Measurements from ENCODE around the gene YWHAG. TPM values are rescaled to one million over a fixed set of nuclear protein-coding genes. Genes with fewer than 3 reads are reported as not detected.

Gene YWHAG
- total and polyA plus RNA-seq, 2 of the 13 experiments (the other 11 are each of a cell fraction or from before 2014, with no cell fraction given), result 36.9 to 67.5 TPM

DNA sequence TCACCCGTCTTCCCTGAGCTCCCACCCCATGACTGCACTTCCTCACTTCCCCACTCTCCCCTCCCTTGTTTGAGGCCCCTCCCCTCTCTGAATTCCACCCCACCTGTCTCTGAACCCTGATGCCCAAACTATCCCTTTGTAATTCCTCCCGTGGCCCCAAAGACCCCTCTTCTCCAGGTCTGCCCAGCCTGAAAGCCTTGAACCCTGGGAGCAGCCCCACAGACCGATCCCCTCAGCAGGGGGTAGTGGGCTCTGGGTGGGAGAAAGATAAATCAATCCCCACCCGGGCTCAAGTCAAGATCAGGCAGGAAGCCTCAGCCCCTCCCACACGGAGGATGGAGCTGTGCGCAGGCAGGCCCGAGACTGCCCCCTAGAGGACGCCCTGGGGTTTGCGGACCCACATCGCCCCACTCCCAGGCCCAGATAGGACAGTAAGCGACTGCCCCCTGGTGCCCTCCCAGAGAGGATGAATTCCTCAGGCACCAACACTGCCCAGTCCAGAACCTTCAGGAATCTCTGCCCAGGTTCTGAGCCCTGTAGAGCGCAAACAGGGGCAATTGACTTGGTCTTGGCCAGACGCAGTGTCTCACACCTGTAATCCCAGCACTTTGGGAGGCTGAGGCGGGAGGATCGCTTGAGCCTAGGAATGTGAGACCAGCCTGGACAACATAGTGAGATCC, 44.6 kb downstream of the YWHAG start (continued):
- TF ChIP-seq YEATS4 (CRISPR knock-in tag; IDR thresholded peaks at IDR 0.05; ENCODE audit: borderline replicate concordance) (peak; percentile 44; the same call in 1 of the 2 replicates), ZNF232 (CRISPR knock-in tag; IDR thresholded peaks at IDR 0.05; ENCODE audit: borderline replicate concordance) (peak; percentile 69; the same call in 1 of the 2 replicates), NFIC (IDR thresholded peaks at IDR 0.05; ENCODE audit: low read length) (no peak), ZNF530 (CRISPR knock-in tag; IDR thresholded peaks at IDR 0.05; ENCODE audit: low read depth) (no peak), ZNF431 (CRISPR knock-in tag; IDR thresholded peaks at IDR 0.05; ENCODE audit: borderline replicate concordance, low read depth) (no peak), PCBP1 (IDR thresholded peaks at IDR 0.05; ENCODE audit: borderline replicate concordance, low read depth, low read length) (no peak), LCORL (IDR thresholded peaks at IDR 0.05) (no peak), LCORL (CRISPR knock-in tag; IDR thresholded peaks at IDR 0.05) (peak; percentile 94), SKI (IDR thresholded peaks at IDR 0.05; ENCODE audit: partially characterized antibody) (no peak), ETV5 (CRISPR knock-in tag; IDR thresholded peaks at IDR 0.05; ENCODE audit: borderline replicate concordance) (peak; percentile 74), NFKB2 (CRISPR knock-in tag; IDR thresholded peaks at IDR 0.05; ENCODE audit: borderline replicate concordance) (peak; percentile 76; the same call in 1 of the 2 replicates), ATM (IDR thresholded peaks at IDR 0.05; ENCODE audit: borderline replicate concordance) (no peak), NCOA1 (CRISPR knock-in tag; IDR thresholded peaks at IDR 0.05) (no peak), EHMT2 (IDR thresholded peaks at IDR 0.05; ENCODE audit: borderline replicate concordance, low read depth, low read length) (no peak), SSRP1 (CRISPR knock-in tag; IDR thresholded peaks at IDR 0.05) (no peak), MXI1 (IDR thresholded peaks at IDR 0.05; ENCODE audit: borderline replicate concordance, low read depth, low read length) (peak; percentile 67; the same call in 1 of the 3 replicates), TARDBP (CRISPR knock-in tag; IDR thresholded peaks at IDR 0.05) (peak; percentile 51; the same call in 1 of the 2 replicates), JUN (CRISPR knock-in tag; IDR thresholded peaks at IDR 0.05) (peak; percentile 33; the same call in 1 of the 2 replicates), TBX3 (IDR thresholded peaks at IDR 0.05; ENCODE audit: borderline replicate concordance) (no peak), ZNF703 (CRISPR knock-in tag; IDR thresholded peaks at IDR 0.05; ENCODE audit: borderline replicate concordance) (no peak), ZNF264 (CRISPR knock-in tag; IDR thresholded peaks at IDR 0.05) (0 out of 2 replicates have a peak, but pooled peaks have one; percentile 22)
- TF ChIP-seq, protein P1, sequence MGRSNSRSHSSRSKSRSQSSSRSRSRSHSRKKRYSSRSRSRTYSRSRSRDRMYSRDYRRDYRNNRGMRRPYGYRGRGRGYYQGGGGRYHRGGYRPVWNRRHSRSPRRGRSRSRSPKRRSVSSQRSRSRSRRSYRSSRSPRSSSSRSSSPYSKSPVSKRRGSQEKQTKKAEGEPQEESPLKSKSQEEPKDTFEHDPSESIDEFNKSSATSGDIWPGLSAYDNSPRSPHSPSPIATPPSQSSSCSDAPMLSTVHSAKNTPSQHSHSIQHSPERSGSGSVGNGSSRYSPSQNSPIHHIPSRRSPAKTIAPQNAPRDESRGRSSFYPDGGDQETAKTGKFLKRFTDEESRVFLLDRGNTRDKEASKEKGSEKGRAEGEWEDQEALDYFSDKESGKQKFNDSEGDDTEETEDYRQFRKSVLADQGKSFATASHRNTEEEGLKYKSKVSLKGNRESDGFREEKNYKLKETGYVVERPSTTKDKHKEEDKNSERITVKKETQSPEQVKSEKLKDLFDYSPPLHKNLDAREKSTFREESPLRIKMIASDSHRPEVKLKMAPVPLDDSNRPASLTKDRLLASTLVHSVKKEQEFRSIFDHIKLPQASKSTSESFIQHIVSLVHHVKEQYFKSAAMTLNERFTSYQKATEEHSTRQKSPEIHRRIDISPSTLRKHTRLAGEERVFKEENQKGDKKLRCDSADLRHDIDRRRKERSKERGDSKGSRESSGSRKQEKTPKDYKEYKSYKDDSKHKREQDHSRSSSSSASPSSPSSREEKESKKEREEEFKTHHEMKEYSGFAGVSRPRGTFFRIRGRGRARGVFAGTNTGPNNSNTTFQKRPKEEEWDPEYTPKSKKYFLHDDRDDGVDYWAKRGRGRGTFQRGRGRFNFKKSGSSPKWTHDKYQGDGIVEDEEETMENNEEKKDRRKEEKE (IDR thresholded peaks at IDR 0.05), result no peak
- TF ChIP-seq, protein P2, sequence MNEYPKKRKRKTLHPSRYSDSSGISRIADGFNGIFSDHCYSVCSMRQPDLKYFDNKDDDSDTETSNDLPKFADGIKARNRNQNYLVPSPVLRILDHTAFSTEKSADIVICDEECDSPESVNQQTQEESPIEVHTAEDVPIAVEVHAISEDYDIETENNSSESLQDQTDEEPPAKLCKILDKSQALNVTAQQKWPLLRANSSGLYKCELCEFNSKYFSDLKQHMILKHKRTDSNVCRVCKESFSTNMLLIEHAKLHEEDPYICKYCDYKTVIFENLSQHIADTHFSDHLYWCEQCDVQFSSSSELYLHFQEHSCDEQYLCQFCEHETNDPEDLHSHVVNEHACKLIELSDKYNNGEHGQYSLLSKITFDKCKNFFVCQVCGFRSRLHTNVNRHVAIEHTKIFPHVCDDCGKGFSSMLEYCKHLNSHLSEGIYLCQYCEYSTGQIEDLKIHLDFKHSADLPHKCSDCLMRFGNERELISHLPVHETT (CRISPR knock-in tag; conservative IDR thresholded peaks at IDR 0.05), result 0 out of 2 replicates have a peak, but pooled peaks have one; percentile 73
- TF ChIP-seq, protein P3, sequence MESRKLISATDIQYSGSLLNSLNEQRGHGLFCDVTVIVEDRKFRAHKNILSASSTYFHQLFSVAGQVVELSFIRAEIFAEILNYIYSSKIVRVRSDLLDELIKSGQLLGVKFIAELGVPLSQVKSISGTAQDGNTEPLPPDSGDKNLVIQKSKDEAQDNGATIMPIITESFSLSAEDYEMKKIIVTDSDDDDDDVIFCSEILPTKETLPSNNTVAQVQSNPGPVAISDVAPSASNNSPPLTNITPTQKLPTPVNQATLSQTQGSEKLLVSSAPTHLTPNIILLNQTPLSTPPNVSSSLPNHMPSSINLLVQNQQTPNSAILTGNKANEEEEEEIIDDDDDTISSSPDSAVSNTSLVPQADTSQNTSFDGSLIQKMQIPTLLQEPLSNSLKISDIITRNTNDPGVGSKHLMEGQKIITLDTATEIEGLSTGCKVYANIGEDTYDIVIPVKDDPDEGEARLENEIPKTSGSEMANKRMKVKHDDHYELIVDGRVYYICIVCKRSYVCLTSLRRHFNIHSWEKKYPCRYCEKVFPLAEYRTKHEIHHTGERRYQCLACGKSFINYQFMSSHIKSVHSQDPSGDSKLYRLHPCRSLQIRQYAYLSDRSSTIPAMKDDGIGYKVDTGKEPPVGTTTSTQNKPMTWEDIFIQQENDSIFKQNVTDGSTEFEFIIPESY (CRISPR knock-in tag; IDR thresholded peaks at IDR 0.05), result peak; percentile 80
- TF ChIP-seq, protein P4, sequence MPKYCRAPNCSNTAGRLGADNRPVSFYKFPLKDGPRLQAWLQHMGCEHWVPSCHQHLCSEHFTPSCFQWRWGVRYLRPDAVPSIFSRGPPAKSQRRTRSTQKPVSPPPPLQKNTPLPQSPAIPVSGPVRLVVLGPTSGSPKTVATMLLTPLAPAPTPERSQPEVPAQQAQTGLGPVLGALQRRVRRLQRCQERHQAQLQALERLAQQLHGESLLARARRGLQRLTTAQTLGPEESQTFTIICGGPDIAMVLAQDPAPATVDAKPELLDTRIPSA (CRISPR knock-in tag; IDR thresholded peaks at IDR 0.05; ENCODE audit: borderline replicate concordance), result no peak
